ENCODE measurements around the gene SAAL1. TPM values are rescaled to one million over a fixed set of nuclear protein-coding genes. Genes with fewer than 3 reads are reported as not detected.

SAAL1 gene
- polyA plus RNA-seq, 3 donors from 2014 or later: 8.5 to 18.5 (median 13.0) TPM

DNA sequence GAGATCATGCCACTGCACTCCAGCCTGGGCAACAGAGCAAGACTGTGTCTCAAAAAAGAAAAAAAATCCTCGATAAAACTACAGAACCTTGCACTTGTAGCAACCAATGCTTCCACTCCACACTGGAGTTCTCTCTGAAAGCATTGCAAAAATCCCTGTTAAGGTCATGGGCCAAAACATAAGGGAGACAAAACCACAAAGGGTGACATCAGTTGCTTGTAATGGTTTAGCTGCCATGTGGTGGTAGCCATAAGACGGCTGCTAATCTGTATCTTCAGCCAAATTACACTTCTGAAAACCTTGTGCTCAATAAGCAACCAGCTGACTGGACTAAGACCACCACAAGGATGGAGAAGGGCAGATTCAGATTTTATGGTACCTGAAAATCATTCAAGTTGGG, 39.3 kb downstream of the SAAL1 start:
- Mint-ChIP-seq H3K27me3 (ENCODE audit: low read depth in 3 of 3) (no peaks in the 10 kb centered on the region), H3K4me1 (no peaks in the 10 kb centered on the region), H3K9me3 (no peaks in the 10 kb centered on the region), H3K4me3 (no peak overlapping the region), H3K27ac (no peak overlapping the region), H3K36me3 (peaks cover 0 to 12% (median 8%) of the 10 kb centered on the region in 3 donors)
- DNase-seq: no peak

DNA sequence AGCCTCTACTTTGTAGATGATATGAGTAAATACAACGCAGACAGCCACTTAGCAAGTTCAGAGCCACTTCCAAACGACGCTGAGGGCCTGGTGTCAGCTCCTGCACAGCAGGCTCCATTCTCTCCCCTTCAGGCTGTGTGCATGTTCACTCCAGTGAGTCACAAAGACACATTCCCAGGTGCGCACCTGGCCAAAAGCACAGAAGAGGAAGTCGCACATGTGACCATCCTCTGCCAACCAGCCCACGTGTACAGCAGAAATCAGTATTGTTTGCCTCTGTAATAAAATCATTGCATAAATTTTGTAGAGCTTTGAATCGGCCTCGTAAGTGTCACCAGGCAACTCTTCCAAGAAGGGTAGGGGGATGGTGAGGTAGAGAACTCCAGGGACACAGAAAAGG, 40.3 kb downstream of the SAAL1 start:
- Mint-ChIP-seq H3K36me3 (peaks cover 0 to 12% (median 8%) of the 10 kb centered on the region in 3 donors), H3K27me3 (ENCODE audit: low read depth in 3 of 3) (no peaks in the 10 kb centered on the region), H3K27ac (no peak overlapping the region), H3K4me3 (no peak overlapping the region), H3K4me1 (no peaks in the 10 kb centered on the region), H3K9me3 (no peaks in the 10 kb centered on the region)
- no peak for DNase-seq

DNA sequence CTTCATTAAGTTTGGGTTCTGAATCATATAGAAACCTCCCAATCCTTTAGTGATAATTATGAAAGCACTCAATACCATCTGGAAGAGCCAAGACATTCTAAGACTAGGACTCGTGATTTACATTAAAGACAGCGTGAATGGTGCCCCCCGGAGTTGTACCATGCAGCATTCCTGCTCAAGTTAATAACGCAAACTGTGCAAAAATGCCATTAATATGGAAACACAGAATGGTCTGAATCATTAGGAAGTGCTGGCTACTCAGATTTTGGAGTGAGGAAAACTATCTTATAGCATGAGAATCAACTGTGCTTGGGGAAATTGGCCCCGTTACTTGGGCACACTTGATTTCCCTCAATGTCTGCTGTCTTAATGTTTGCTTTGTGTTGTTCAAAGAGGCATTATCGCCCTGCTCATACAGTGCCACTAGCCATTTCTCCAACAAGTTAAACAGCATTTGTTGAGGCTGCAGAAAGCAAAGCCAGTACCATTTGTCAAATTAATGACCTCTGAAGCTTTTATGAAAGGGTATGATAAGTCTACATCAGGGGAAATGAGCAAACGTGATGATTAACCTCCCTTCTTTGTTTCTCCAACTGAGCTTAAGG, 41.3 kb downstream of the SAAL1 start:
- peaks cover 0 to 9% (median 7%) of the 10 kb centered on the region in 3 donors for H3K36me3 Mint-ChIP-seq
- H3K9me3 Mint-ChIP-seq: no peaks in the 10 kb centered on the region
- peaks cover 0 to 2% (median 0%) of the 10 kb centered on the region in 3 donors for H3K27me3 Mint-ChIP-seq (ENCODE audit: low read depth in 3 of 3)
- no peak overlapping the region for H3K27ac Mint-ChIP-seq
- DNase-seq: no peak
- H3K4me1 Mint-ChIP-seq: no peaks in the 10 kb centered on the region
- no peak overlapping the region for H3K4me3 Mint-ChIP-seq

GRCh38 chr11:18063862-18064434, 41.9 kb downstream of the SAAL1 start:
- Mint-ChIP-seq H3K27ac (no peak overlapping the region), H3K27me3 (ENCODE audit: low read depth in 3 of 3) (peaks cover 0 to 2% (median 0%) of the 10 kb centered on the region in 3 donors), H3K4me1 (no peaks in the 10 kb centered on the region), H3K9me3 (no peaks in the 10 kb centered on the region), H3K36me3 (peaks cover 0 to 4% (median under 1%) of the 10 kb centered on the region in 3 donors), H3K4me3 (no peak overlapping the region)
- DNase-seq: no peak

GRCh38 chr11:18063125-18063524, 42.8 kb downstream of the SAAL1 start:
- H3K4me1 Mint-ChIP-seq: no peaks in the 10 kb centered on the region
- no peak overlapping the region for H3K4me3 Mint-ChIP-seq
- H3K27me3 Mint-ChIP-seq (ENCODE audit: low read depth in 3 of 3): peaks cover 0 to 2% (median 2%) of the 10 kb centered on the region in 3 donors
- peaks cover 0 to 3% (median 0%) of the 10 kb centered on the region in 3 donors for H3K36me3 Mint-ChIP-seq
- no peak for DNase-seq
- no peaks in the 10 kb centered on the region for H3K9me3 Mint-ChIP-seq
- H3K27ac Mint-ChIP-seq: no peak overlapping the region

DNA sequence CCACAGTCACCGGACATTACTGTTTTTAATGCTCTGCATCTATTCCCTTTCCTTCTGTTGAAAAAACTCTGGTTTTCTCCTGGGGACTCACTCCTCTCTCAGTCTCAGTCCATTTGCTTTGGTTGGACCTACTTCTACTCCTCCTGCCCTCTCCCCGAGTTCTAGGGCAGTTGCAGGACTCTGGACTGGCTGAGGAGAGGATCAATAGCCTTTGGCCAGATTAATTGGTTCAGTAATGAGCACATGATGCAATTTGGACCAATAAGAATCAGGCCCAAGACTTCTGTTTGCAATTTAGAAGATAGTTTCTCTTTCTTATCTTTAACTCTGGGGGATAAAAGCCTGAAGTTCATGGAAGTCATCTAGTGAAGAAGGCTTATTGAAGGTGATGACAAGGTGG, 44.5 kb downstream of the SAAL1 start:
- peaks cover 0 to 2% (median 2%) of the 10 kb centered on the region in 3 donors for H3K27me3 Mint-ChIP-seq (ENCODE audit: low read depth in 3 of 3)
- DNase-seq: no peak
- H3K36me3 Mint-ChIP-seq: peaks cover 0 to 3% (median 0%) of the 10 kb centered on the region in 3 donors
- no peaks in the 10 kb centered on the region for H3K9me3 Mint-ChIP-seq
- no peaks in the 10 kb centered on the region for H3K4me1 Mint-ChIP-seq
- H3K4me3 Mint-ChIP-seq: no peak overlapping the region
- H3K27ac Mint-ChIP-seq: no peak overlapping the region

DNA sequence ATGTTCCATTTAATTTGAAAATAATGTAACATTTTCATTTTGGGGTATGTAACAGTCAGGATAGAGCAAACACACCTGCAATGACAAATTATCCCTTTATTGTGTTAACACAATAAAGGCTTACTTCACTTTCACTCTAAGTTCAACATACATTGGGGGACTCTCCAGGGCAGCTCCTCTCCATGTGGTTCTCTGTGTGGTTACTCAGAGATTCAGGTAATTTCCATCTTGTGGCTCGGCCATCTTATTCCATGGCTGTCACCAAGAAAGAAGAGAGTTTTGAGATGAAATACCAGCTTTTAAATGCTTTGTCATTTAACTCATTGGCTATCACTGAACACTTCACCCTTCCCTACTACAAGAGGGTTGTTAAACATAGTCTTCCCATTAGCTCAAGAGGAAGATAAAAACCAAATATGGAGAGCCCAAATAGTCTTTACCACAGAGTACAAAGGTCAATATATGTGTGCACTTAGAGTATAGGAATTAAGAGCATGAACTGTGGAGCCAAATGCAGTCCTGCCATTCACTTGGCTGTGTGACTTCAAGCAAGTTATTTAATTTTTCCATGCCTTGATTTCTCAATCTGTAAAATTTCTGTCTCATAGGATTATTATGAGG, 49.2 kb downstream of the SAAL1 start:
- Mint-ChIP-seq H3K4me1 (no peaks in the 10 kb centered on the region), H3K9me3 (peaks cover 0 to 2% (median 0%) of the 10 kb centered on the region in 6 donors), H3K27me3 (ENCODE audit: low read depth in 3 of 3) (peaks cover 0 to 4% (median 2%) of the 10 kb centered on the region in 3 donors), H3K4me3 (no peak overlapping the region), H3K27ac (no peak overlapping the region), H3K36me3 (peaks cover 0 to 5% (median 4%) of the 10 kb centered on the region in 3 donors)
- DNase-seq: no peak

DNA sequence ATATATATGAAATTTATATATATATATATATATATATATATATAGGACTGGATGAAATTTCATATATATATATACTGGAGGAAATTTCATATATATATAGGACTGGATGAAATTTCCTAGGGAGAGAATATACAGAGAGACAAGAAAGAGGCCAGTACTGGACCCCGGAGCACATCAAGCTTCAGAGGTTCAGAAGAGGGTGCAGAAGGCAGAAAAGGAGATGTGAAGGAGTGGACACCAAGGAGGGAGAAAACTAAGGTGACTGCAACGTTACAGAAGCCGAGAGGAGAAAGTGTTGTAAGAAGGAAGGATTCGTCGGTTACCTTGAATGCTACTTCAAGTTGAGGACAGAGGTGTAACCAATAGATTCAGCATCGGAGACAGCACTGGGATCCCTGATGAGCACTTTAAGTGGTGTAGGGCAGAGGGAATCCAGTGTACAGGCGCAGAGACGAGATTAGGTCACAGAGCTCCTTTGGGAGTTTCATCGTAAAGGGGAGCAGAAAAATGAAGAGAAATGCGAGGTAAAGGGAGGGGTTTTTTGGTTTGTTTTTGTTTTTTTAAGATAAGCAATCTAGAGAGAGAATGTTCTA, 51.3 kb downstream of the SAAL1 start:
- no peak overlapping the region for H3K4me3 Mint-ChIP-seq
- no peak overlapping the region for H3K27ac Mint-ChIP-seq
- peaks cover 0 to 2% (median 0%) of the 10 kb centered on the region in 6 donors for H3K9me3 Mint-ChIP-seq
- peaks cover 0 to 6% (median 0%) of the 10 kb centered on the region in 3 donors for H3K27me3 Mint-ChIP-seq (ENCODE audit: low read depth in 3 of 3)
- DNase-seq: no peak
- H3K4me1 Mint-ChIP-seq: no peaks in the 10 kb centered on the region
- peaks cover 0 to 5% (median 4%) of the 10 kb centered on the region in 3 donors for H3K36me3 Mint-ChIP-seq

GRCh38 chr11:18050848-18051247, 55.0 kb downstream of the SAAL1 start:
- Mint-ChIP-seq H3K4me1 (no peaks in the 10 kb centered on the region), H3K36me3 (peaks cover 0 to 12% (median 4%) of the 10 kb centered on the region in 3 donors), H3K9me3 (peaks cover 0 to 2% (median 0%) of the 10 kb centered on the region in 6 donors), H3K4me3 (no peak overlapping the region), H3K27me3 (ENCODE audit: low read depth in 3 of 3) (peaks cover 0 to 8% (median 6%) of the 10 kb centered on the region in 3 donors), H3K27ac (no peak overlapping the region)
- DNase-seq: no peak

DNA sequence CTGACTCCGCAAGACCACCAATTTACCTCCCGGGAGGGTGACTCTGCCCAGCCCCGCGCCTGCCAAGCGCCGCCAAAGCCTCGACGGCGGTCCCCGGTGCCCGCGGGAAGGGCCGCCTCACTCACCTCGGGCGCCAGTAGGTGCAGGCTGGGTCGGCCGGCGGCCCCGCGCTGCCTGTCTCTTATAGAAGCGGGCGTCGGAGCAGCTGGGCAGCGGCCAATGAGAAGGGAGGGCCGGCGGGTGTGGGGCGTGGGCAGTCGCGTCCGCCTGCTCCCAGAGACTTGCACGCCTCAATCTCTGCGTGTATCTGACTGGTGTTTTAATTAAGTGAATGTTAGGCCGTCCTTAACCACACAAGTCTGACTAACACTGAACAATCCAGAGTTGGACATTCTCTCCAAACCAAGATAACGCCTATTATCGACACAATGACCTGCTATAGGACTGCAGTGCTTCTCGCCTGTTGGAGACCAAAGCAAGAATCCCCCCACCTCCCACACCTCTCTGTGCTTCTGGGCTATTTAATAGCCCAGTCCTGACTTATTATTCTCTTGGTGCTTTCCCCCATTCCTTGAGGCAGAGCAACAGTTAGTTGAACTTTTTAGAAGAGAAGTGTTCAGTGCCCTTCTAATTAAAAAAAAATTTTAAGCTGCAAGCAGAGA, 59.6 kb downstream of the SAAL1 start, which contains the start of gene TPH1:
Gene TPH1, minus strand, starts transcription at position 154 of the 662 bp plus-strand sequence. CDS start 5,507 bp downstream, outside the sequence.
- no peak within 1 kb of the TSS for H3K4me3 Mint-ChIP-seq

GRCh38 chr11:18036456-18036855, 69.4 kb downstream of the SAAL1 start:
- H3K27me3 Mint-ChIP-seq (ENCODE audit: low read depth in 3 of 3): peaks cover 0 to 5% (median 3%) of the 10 kb centered on the region in 3 donors
- H3K27ac Mint-ChIP-seq: no peak overlapping the region
- no peaks in the 10 kb centered on the region for H3K36me3 Mint-ChIP-seq
- no peak for DNase-seq
- no peaks in the 10 kb centered on the region for H3K4me1 Mint-ChIP-seq
- no peak overlapping the region for H3K4me3 Mint-ChIP-seq
- no peaks in the 10 kb centered on the region for H3K9me3 Mint-ChIP-seq

More for the DNA sequence above, 59.6 kb downstream of the SAAL1 start, which contains the start of gene TPH1:
- H3K4me1 Mint-ChIP-seq: no peaks in the 10 kb centered on the region
- DNase-seq: no peak
- H3K27ac Mint-ChIP-seq: no peak within 1 kb of the TSS
- no peaks in the 10 kb centered on the region for H3K9me3 Mint-ChIP-seq
- H3K36me3 Mint-ChIP-seq: peaks cover 0 to 7% (median 0%) of the 10 kb centered on the region in 3 donors
- H3K27me3 Mint-ChIP-seq (ENCODE audit: low read depth in 3 of 3): peaks cover 4 to 15% (median 4%) of the 10 kb centered on the region in 3 donors
